MM.1S (cell line): ENCODE data around the gene POMGNT2.

ENCODE experiments used
- DNase-seq: peaks from one replicate; pipeline ENCODE4 v3.0.0-alpha.2; 2015
- H2AFZ ChIP-seq: fragments of 300-600 bp; sonication (generic); 2 replicates; pipeline ENCODE4 v1.6.0; 2016; ENCODE audit warnings: antibody characterized with exemption, low read length
- H3F3A ChIP-seq: fragments of 300-600 bp; sonication (generic); 2 replicates; pipeline ENCODE4 v1.6.1; 2016; ENCODE audit warnings: mild to moderate bottlenecking, antibody characterized with exemption, low read length, moderate library complexity, mixed read lengths; ENCODE audit not compliant: insufficient read depth
- H3K27ac ChIP-seq: fragments of 300-600 bp; sonication (generic); 2 replicates; pipeline ENCODE4 v1.5.1; 2016; ENCODE audit warnings: mild to moderate bottlenecking, low read length
- H3K27me3 ChIP-seq: fragments of 300-600 bp; sonication (generic); replicated peaks from 2 replicates; pipeline ENCODE4 v1.6.0; 2016; ENCODE audit warnings: low read length; ENCODE audit not compliant: insufficient read depth
- H3K36me3 ChIP-seq: fragments of 300-600 bp; sonication (generic); replicated peaks from 2 replicates; pipeline ENCODE4 v1.6.1; 2016; ENCODE audit warnings: mild to moderate bottlenecking, low read length, mixed read lengths; ENCODE audit not compliant: insufficient read depth
- H3K4me1 ChIP-seq: fragments of 300-600 bp; sonication (generic); 2 replicates; pipeline ENCODE4 v1.6.1; 2016; ENCODE audit warnings: low read length, mixed read lengths
- H3K4me2 ChIP-seq: fragments of 300-600 bp; sonication (generic); 2 replicates; pipeline ENCODE4 v1.6.0; 2016; ENCODE audit warnings: low read depth, low read length
- H3K4me3 ChIP-seq: fragments of 300-600 bp; sonication (generic); 2 replicates; pipeline ENCODE4 v1.5.1; 2016; ENCODE audit warnings: low read length, mixed read lengths
- H3K79me2 ChIP-seq: fragments of 300-600 bp; sonication (generic); 2 replicates; pipeline ENCODE4 v1.6.1; 2016; ENCODE audit warnings: mixed run types, low read length, mixed read lengths
- H3K9ac ChIP-seq: fragments of 300-600 bp; sonication (generic); 2 replicates; pipeline ENCODE4 v1.6.1; 2016; ENCODE audit warnings: low read length, mixed read lengths
- H3K9me2 ChIP-seq: fragments of 300-600 bp; sonication (generic); replicated peaks from 2 replicates; pipeline ENCODE4 v1.6.1; 2016; ENCODE audit warnings: mild to moderate bottlenecking, low read length, mixed read lengths; ENCODE audit not compliant: insufficient read depth
- H3K9me3 ChIP-seq: fragments of 300-600 bp; sonication (generic); replicated peaks from 2 replicates; pipeline ENCODE4 v1.6.1; 2016; ENCODE audit warnings: mild to moderate bottlenecking, low read length, mixed read lengths; ENCODE audit not compliant: insufficient read depth
- H4K20me1 ChIP-seq: fragments of 300-600 bp; sonication (generic); 2 replicates; pipeline ENCODE4 v1.6.1; 2016; ENCODE audit warnings: mild to moderate bottlenecking, low read length, moderate library complexity, mixed read lengths; ENCODE audit not compliant: insufficient read depth
- EZH2 ChIP-seq: fragments of 300-600 bp; sonication (generic); optimal IDR thresholded peaks from 2 replicates; pipeline ENCODE3; 2017; ENCODE audit warnings: low read depth, mild to moderate bottlenecking, antibody characterized with exemption, low read length, mixed read lengths
- EZH2phosphoT487 ChIP-seq: fragments of 300-600 bp; sonication (generic); IDR thresholded peaks from 2 replicates; pipeline ENCODE4 v1.6.1; 2018; ENCODE audit warnings: antibody characterized with exemption, low read length
- TF ChIP-seq, protein P1 (sequence below): fragments of 300-600 bp; sonication (generic); IDR thresholded peaks from 2 replicates; pipeline ENCODE4 v1.5.1; 2016; ENCODE audit warnings: antibody characterized with exemption, low read length, mixed read lengths

The POMGNT2 gene

DNA sequence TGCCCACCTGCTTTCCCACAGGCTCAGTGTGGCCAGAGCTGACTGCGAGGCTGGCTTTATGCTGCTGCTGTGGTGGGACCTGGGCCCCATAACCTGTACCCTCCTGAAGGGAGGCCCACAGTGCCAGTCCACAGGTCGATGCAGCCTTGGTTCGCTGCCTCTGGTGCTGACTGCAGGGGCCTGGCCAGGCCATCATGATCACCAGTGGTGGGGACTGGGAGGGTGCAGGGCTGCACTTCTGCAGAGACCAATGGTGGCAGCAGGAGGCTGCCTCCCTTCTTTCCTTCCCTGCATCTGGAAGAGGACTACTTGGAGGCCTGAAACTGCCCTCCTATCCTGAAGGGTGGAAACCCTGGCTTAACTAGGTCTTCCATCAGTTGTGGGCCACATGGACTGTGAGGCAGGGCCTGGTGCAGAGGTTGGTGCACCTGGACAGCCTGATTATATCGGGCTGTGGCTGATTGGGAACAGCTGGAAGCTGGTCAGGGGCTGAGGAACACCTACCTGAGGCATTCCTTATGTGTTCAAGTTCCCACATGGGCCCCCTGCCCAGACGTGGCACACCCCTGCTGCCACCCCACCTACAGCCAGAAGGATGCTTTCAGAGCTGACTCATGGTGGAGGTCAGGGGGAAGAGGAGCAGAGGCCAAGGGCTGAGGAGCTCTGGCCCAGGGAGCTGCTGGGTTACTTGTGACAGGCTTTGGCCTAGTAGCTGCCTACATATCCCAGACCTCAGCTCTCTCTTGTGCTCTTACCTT, 29.8 kb downstream of the POMGNT2 start:
- Histone ChIP-seq H2AFZ (no peak overlapping the region), H3F3A (no peaks in the 10 kb centered on the region), H3K9ac (no peak overlapping the region), H3K9me2 (no peaks in the 10 kb centered on the region), H3K27me3 (no peaks in the 10 kb centered on the region), H3K4me1 (no peaks in the 10 kb centered on the region), H3K27ac (no peak overlapping the region), H3K9me3 (no peaks in the 10 kb centered on the region), H3K36me3 (no peaks in the 10 kb centered on the region), H3K4me3 (no peak overlapping the region), H3K79me2 (no peaks in the 10 kb centered on the region), H3K4me2 (no peak overlapping the region), H4K20me1 (no peaks in the 10 kb centered on the region)
- no peak for TF ChIP-seq EZH2phosphoT487
- TF ChIP-seq, protein P1, sequence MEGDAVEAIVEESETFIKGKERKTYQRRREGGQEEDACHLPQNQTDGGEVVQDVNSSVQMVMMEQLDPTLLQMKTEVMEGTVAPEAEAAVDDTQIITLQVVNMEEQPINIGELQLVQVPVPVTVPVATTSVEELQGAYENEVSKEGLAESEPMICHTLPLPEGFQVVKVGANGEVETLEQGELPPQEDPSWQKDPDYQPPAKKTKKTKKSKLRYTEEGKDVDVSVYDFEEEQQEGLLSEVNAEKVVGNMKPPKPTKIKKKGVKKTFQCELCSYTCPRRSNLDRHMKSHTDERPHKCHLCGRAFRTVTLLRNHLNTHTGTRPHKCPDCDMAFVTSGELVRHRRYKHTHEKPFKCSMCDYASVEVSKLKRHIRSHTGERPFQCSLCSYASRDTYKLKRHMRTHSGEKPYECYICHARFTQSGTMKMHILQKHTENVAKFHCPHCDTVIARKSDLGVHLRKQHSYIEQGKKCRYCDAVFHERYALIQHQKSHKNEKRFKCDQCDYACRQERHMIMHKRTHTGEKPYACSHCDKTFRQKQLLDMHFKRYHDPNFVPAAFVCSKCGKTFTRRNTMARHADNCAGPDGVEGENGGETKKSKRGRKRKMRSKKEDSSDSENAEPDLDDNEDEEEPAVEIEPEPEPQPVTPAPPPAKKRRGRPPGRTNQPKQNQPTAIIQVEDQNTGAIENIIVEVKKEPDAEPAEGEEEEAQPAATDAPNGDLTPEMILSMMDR, result no peak
- TF ChIP-seq EZH2, result no peak
- DNase-seq, result no peak

GRCh38 chr3:43074901-43075689, 30.8 kb downstream of the POMGNT2 start:
- Histone ChIP-seq H2AFZ (no peak overlapping the region), H3K9me2 (no peaks in the 10 kb centered on the region), H3K36me3 (no peaks in the 10 kb centered on the region), H3F3A (no peaks in the 10 kb centered on the region), H3K9ac (no peak overlapping the region), H3K4me3 (no peak overlapping the region), H3K4me1 (no peaks in the 10 kb centered on the region), H3K4me2 (no peak overlapping the region), H3K9me3 (no peaks in the 10 kb centered on the region), H3K79me2 (no peaks in the 10 kb centered on the region), H3K27me3 (no peaks in the 10 kb centered on the region), H4K20me1 (no peaks in the 10 kb centered on the region), H3K27ac (no peak overlapping the region)
- TF ChIP-seq, protein P1, result no peak
- TF ChIP-seq EZH2phosphoT487 (no peak), EZH2 (no peak)
- DNase-seq, result no peak

DNA sequence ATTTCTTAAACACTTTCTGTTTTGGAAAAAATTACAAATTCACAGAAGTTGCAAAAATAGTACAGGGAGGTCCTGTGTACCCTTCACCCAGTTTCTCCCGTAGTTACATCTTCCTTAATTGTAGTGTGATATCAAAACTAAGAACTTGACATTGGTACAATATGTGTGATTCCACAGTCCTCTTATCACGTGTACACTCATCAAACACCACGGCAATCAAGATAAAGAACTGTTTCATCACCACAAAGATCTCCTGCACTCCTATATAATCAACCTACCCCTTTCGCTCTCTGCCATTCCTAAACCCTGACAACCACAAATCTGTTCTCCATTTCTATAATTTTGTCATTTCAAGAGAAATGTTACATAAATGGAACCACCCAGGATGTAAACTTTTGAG, 31.4 kb downstream of the POMGNT2 start:
- Histone ChIP-seq H3K4me3 (no peak overlapping the region), H4K20me1 (no peaks in the 10 kb centered on the region), H3K9me2 (no peaks in the 10 kb centered on the region), H3K9ac (no peak overlapping the region), H3K4me2 (no peak overlapping the region), H3K27ac (no peak overlapping the region), H3K27me3 (no peaks in the 10 kb centered on the region), H2AFZ (no peak overlapping the region), H3K4me1 (no peaks in the 10 kb centered on the region), H3K9me3 (no peaks in the 10 kb centered on the region), H3F3A (no peaks in the 10 kb centered on the region), H3K79me2 (no peaks in the 10 kb centered on the region), H3K36me3 (no peaks in the 10 kb centered on the region)
- DNase-seq, result no peak
- TF ChIP-seq, protein P1, result no peak
- no peak for TF ChIP-seq EZH2phosphoT487
- no peak for TF ChIP-seq EZH2
